Measurements from ENCODE around the gene TBC1D22A.
"Not testable (repeated sequence)": the region's sequence is repeated elsewhere in the genome, so short reads cannot be mapped to it uniquely, and the experiment has no call there.

Gene TBC1D22A
- 71.9 to 112 (median 92.7) reads per million in 4 experiments for total RNA-seq

GRCh38 chr22:46762238-46763050 lies at the start of gene TBC1D22A:
TBC1D22A (plus strand) TSS chr22:46762650; CDS start chr22:46762787, 137 bp downstream.
- peak; percentile 88 for DNase-seq

- no peak for DNase-seq
Observed at GRCh38 chr22:46714550-46714949, 47.9 kb upstream of the TBC1D22A start.

GRCh38 chr22:46719921-46720320 lies 42.5 kb upstream of the TBC1D22A start:
- DNase-seq = no peak

GRCh38 chr22:46721501-46722085 lies 40.9 kb upstream of the TBC1D22A start:
- DNase-seq = no peak

GRCh38 chr22:46723882-46724281 lies 38.6 kb upstream of the TBC1D22A start:
- no peak for DNase-seq

GRCh38 chr22:46725096-46725495 lies 37.4 kb upstream of the TBC1D22A start:
- DNase-seq = no peak

- no peak for DNase-seq
Observed at GRCh38 chr22:46726066-46726985, 36.1 kb upstream of the TBC1D22A start.

- no peak for DNase-seq
Observed at GRCh38 chr22:46726986-46727317, 35.5 kb upstream of the TBC1D22A start.

- DNase-seq = no peak
Observed at GRCh38 chr22:46727813-46728364, 34.6 kb upstream of the TBC1D22A start.

GRCh38 chr22:46728470-46728869 lies 34.0 kb upstream of the TBC1D22A start:
- DNase-seq = no peak

- no peak for DNase-seq
Observed at GRCh38 chr22:46730568-46731245, 31.7 kb upstream of the TBC1D22A start.

GRCh38 chr22:46731246-46732040 lies 31.0 kb upstream of the TBC1D22A start:
- DNase-seq = no peak

- no peak for DNase-seq
Observed at GRCh38 chr22:46732041-46732379, 30.4 kb upstream of the TBC1D22A start.

GRCh38 chr22:46732513-46732912 lies 29.9 kb upstream of the TBC1D22A start:
- DNase-seq = no peak

- DNase-seq = not testable (repeated sequence)
Observed at GRCh38 chr22:46734213-46734722, 28.2 kb upstream of the TBC1D22A start.

GRCh38 chr22:46734830-46735453 lies 27.5 kb upstream of the TBC1D22A start:
- no peak for DNase-seq

- no peak for DNase-seq
Observed at GRCh38 chr22:46735747-46736608, 26.5 kb upstream of the TBC1D22A start.

GRCh38 chr22:46736705-46737104 lies 25.7 kb upstream of the TBC1D22A start:
- no peak for DNase-seq

GRCh38 chr22:46737105-46737975 lies 25.1 kb upstream of the TBC1D22A start:
- no peak for DNase-seq
